SKM-1 (cell line): ENCODE measurements around the gene OTUD3.
"Not testable (repeated sequence)": the region's sequence is repeated elsewhere in the genome, so short reads cannot be mapped to it uniquely, and the experiment has no call there.

Source experiments
- DNase-seq: peaks from one replicate; lab custom pipeline; 2025; ENCODE audit not compliant: unreplicated experiment; lab: John Stamatoyannopoulos, UW

Gene OTUD3

GRCh38 chr1:19866758-19867157 lies 15.4 kb upstream of the OTUD3 start:
- no peak for DNase-seq

- DNase-seq = not testable (repeated sequence)
Measured at GRCh38 chr1:19868575-19868974, 13.6 kb upstream of the OTUD3 start.

GRCh38 chr1:19869453-19869852 lies 12.7 kb upstream of the OTUD3 start:
- DNase-seq = not testable (repeated sequence)

GRCh38 chr1:19869929-19870328 lies 12.3 kb upstream of the OTUD3 start:
- DNase-seq = no peak

GRCh38 chr1:19872190-19872589 lies 10.0 kb upstream of the OTUD3 start:
- no peak for DNase-seq

GRCh38 chr1:19877181-19877750 lies 4.9 kb upstream of the OTUD3 start:
- DNase-seq = no peak

GRCh38 chr1:19877821-19878636 lies 4.2 kb upstream of the OTUD3 start:
- no peak for DNase-seq

GRCh38 chr1:19878637-19878985 lies 3.6 kb upstream of the OTUD3 start:
- DNase-seq = no peak

- no peak for DNase-seq
Measured at GRCh38 chr1:19879227-19879626, 3.0 kb upstream of the OTUD3 start.

GRCh38 chr1:19879661-19880060 lies 2.5 kb upstream of the OTUD3 start:
- DNase-seq = no peak

GRCh38 chr1:19880841-19881240 lies 1.4 kb upstream of the OTUD3 start:
- not testable (repeated sequence) for DNase-seq

GRCh38 chr1:19884312-19884711 lies 2.1 kb downstream of the OTUD3 start:
- no peak for DNase-seq

- no peak for DNase-seq
Measured at GRCh38 chr1:19885821-19886220, 3.6 kb downstream of the OTUD3 start.

- DNase-seq = no peak
Measured at GRCh38 chr1:19888112-19888511, 5.9 kb downstream of the OTUD3 start.

- DNase-seq = no peak
Measured at GRCh38 chr1:19889656-19890055, 7.5 kb downstream of the OTUD3 start.

GRCh38 chr1:19892129-19892528 lies 9.9 kb downstream of the OTUD3 start:
- no peak for DNase-seq

GRCh38 chr1:19892628-19893168 lies 10.5 kb downstream of the OTUD3 start:
- no peak for DNase-seq

- DNase-seq = no peak
Measured at GRCh38 chr1:19893687-19894086, 11.5 kb downstream of the OTUD3 start.

GRCh38 chr1:19894218-19894617 lies 12.0 kb downstream of the OTUD3 start:
- DNase-seq = no peak

GRCh38 chr1:19901653-19902052 lies 19.5 kb downstream of the OTUD3 start:
- no peak for DNase-seq

GRCh38 chr1:19903621-19904020 lies 21.4 kb downstream of the OTUD3 start:
- DNase-seq = no peak

GRCh38 chr1:19907456-19907855 lies 25.3 kb downstream of the OTUD3 start:
- no peak for DNase-seq

- DNase-seq = no peak
Measured at GRCh38 chr1:19909392-19909791, 27.2 kb downstream of the OTUD3 start.
